Caco-2 (cell line): ENCODE results near the gene NKD2. TPM values are rescaled to one million over a fixed set of nuclear protein-coding genes. Genes with fewer than 3 reads are reported as not detected.

Source experiments
- BruUV-seq: library from RNA; stranded (reverse); fragments of 400-500 nt; replicated peaks from 2 replicates; lab custom pipeline; 2021; lab: Mats Ljungman, UMichigan
- CTCF ChIA-PET: fragments of 300-600 bp; sonication (Branson Sonifier 250); formaldehyde crosslinking; loops from one replicate; lab custom pipeline; 2022; ENCODE audit warnings: antibody characterized with exemption; lab: Charles Lee
- POLR2A ChIA-PET: fragments of 300-600 bp; sonication (Branson Sonifier 250); formaldehyde crosslinking; loops from one replicate; lab custom pipeline; 2022; ENCODE audit warnings: antibody characterized with exemption; lab: Charles Lee
- DNase-seq, 2 experiments: peaks; one replicate each; pipeline versions ENCODE4 v3.0.0 to v3.0.0-alpha.2; 2020 to 2022
- H3K27me3 ChIP-seq: replicated peaks from 2 replicates; pipeline ENCODE4 v1.6.0; 2011; ENCODE audit warnings: low read length; ENCODE audit not compliant: control insufficient read depth, insufficient read depth
- H3K36me3 ChIP-seq: 2 replicates; pipeline ENCODE4 v1.5.1; 2011; ENCODE audit warnings: low read length; ENCODE audit not compliant: control insufficient read depth, insufficient read depth
- H3K4me1 ChIP-seq: fragments of 250-450 bp; sonication (Bioruptor Pico); 2 replicates; pipeline ENCODE4 v1.5.1; 2020; ENCODE audit warnings: mild to moderate bottlenecking
- H3K4me3 ChIP-seq: 2 replicates; pipeline ENCODE4 v1.5.1; 2011; ENCODE audit warnings: low read depth, mild to moderate bottlenecking, control low read depth, low read length
- H3K9me3 ChIP-seq: fragments of 250-450 bp; sonication (Bioruptor Pico); 2 replicates; pipeline ENCODE4 v1.5.1; 2020; ENCODE audit warnings: mild to moderate bottlenecking, moderate library complexity
- H3K27ac Mint-ChIP-seq: one replicate; pipeline ENCODE4 v1.8.0; 2022; ENCODE audit warnings: mixed read lengths; ENCODE audit not compliant: unreplicated experiment
- H3K27me3 Mint-ChIP-seq: one replicate; pipeline ENCODE4 v1.8.0; 2022; ENCODE audit warnings: mixed read lengths; ENCODE audit not compliant: insufficient read depth, unreplicated experiment
- H3K36me3 Mint-ChIP-seq: one replicate; pipeline ENCODE4 v1.8.0; 2022; ENCODE audit warnings: mild to moderate bottlenecking, mixed read lengths; ENCODE audit not compliant: insufficient read depth, unreplicated experiment
- H3K4me1 Mint-ChIP-seq: one replicate; pipeline ENCODE4 v1.8.0; 2022; ENCODE audit warnings: low read depth, mixed read lengths; ENCODE audit not compliant: unreplicated experiment
- H3K4me3 Mint-ChIP-seq: one replicate; pipeline ENCODE4 v1.8.0; 2022; ENCODE audit warnings: mild to moderate bottlenecking, moderate library complexity, mixed read lengths; ENCODE audit not compliant: unreplicated experiment
- H3K9me3 Mint-ChIP-seq: one replicate; pipeline ENCODE4 v1.8.0; 2022; ENCODE audit warnings: mixed read lengths; ENCODE audit not compliant: unreplicated experiment
- CTCF ChIP-seq, 2 experiments: fragments of 200-600 bp in 1 of 2; IDR thresholded peaks; 1 replicate in 1 of 2; 2 replicates in 1 of 2; pipeline versions ENCODE4 v1.5.1 to v1.8.0; 2011 to 2022; ENCODE audit warnings: antibody characterized with exemption in 1 of 2, control low read depth in 1 of 2, inconsistent platforms in 1 of 2, low read depth in 1 of 2, low read length in 1 of 2, mild to moderate bottlenecking in 1 of 2, moderate library complexity in 1 of 2; ENCODE audit not compliant: insufficient read depth in 1 of 2, severe bottlenecking in 1 of 2, unreplicated experiment in 1 of 2
- intact Hi-C: fragments of 100-400 bp; cut with micrococcal nuclease; formaldehyde crosslinking; loops from one replicate; pipeline ENCODE4 v1.10.0; 2022; ENCODE audit not compliant: unreplicated experiment
- total RNA-seq: library from RNA; stranded (reverse); gene quantifications from 2 replicates; pipeline ENCODE4 v1.2.3, GENCODE V29; 2022

The NKD2 gene
- total RNA-seq, 1 experiment from 2014 or later, result 17.7 TPM

DNA sequence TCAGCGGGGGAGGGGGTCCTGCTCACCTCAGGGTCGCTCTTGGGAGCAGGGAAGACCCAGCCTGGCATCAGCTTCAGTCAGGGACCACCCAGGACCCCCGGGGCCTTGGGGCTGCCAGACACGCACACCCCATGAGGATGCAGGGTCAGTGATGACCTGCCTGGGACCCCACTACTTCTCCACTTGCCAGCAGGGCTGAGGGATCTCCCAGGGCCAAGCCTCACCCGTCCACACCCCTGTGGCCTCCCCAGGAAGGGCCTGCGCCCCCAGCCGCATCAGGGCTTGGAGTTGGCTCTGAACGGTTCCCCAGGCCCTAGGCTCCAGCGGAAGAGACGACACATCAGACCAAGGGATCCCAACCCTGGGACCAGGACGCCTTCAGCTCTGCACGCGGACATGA lies 69.6 kb downstream of the NKD2 start:
- CTCF ChIA-PET, result interaction anchor here (0.6 kb wide), 1 partner anchor 27 kb away, joined by 3 read pairs; no protein-coding TSS in a partner anchor
- intact Hi-C loops, result no loop called here
- Histone ChIP-seq H3K4me3 (no peak overlapping the region), H3K27me3 (no peaks in the 10 kb centered on the region), H3K9me3 (no peaks in the 10 kb centered on the region), H3K4me1 (no peaks in the 10 kb centered on the region), H3K36me3 (no peaks in the 10 kb centered on the region; the same call in 1 of the 2 replicates)
- DNase-seq, result no peak
- Mint-ChIP-seq H3K27ac (no peak overlapping the region), H3K4me1 (no peaks in the 10 kb centered on the region), H3K9me3 (no peaks in the 10 kb centered on the region), H3K27me3 (no peaks in the 10 kb centered on the region), H3K4me3 (no peak overlapping the region), H3K36me3 (peaks cover 6% of the 10 kb centered on the region)
- no peak for TF ChIP-seq CTCF (IDR thresholded peaks at IDR 0.05; ENCODE audit: insufficient read depth in 1 of 2, low read depth in 1 of 2, low read length in 1 of 2, severe bottlenecking in 1 of 2, unreplicated experiment in 1 of 2)
- POLR2A ChIA-PET, result no interaction called here
- no TSS peak for BruUV-seq

GRCh38 chr5:1078851-1079250 lies 70.2 kb downstream of the NKD2 start:
- Mint-ChIP-seq H3K27ac (no peak overlapping the region), H3K4me3 (no peak overlapping the region), H3K9me3 (no peaks in the 10 kb centered on the region), H3K4me1 (no peaks in the 10 kb centered on the region), H3K36me3 (peaks cover 1% of the 10 kb centered on the region), H3K27me3 (no peaks in the 10 kb centered on the region)
- no peaks in the 10 kb centered on the region for H3K4me1 ChIP-seq
- DNase-seq, result no peak
- TF ChIP-seq CTCF (IDR thresholded peaks at IDR 0.05; ENCODE audit: insufficient read depth in 1 of 2, low read depth in 1 of 2, low read length in 1 of 2, severe bottlenecking in 1 of 2, unreplicated experiment in 1 of 2), result no peak
- intact Hi-C loops, result no loop called here
- H3K4me3 ChIP-seq, result no peak overlapping the region
- no peaks in the 10 kb centered on the region; the same call in 1 of the 2 replicates for H3K36me3 ChIP-seq
- ChIA-PET CTCF (no interaction called here), POLR2A (no interaction called here)
- no peaks in the 10 kb centered on the region for H3K9me3 ChIP-seq
- no TSS peak for BruUV-seq
- H3K27me3 ChIP-seq, result no peaks in the 10 kb centered on the region

GRCh38 chr5:1079486-1079885 lies 70.9 kb downstream of the NKD2 start:
- CTCF ChIA-PET, result no interaction called here
- Histone ChIP-seq H3K36me3 (no peaks in the 10 kb centered on the region; the same call in 1 of the 2 replicates), H3K9me3 (no peaks in the 10 kb centered on the region), H3K27me3 (no peaks in the 10 kb centered on the region), H3K4me1 (no peaks in the 10 kb centered on the region), H3K4me3 (no peak overlapping the region)
- intact Hi-C loops, result no loop called here
- POLR2A ChIA-PET, result no interaction called here
- Mint-ChIP-seq H3K4me3 (no peak overlapping the region), H3K4me1 (no peaks in the 10 kb centered on the region), H3K27ac (no peak overlapping the region), H3K9me3 (no peaks in the 10 kb centered on the region), H3K27me3 (no peaks in the 10 kb centered on the region), H3K36me3 (no peaks in the 10 kb centered on the region)
- no peak for TF ChIP-seq CTCF (IDR thresholded peaks at IDR 0.05; ENCODE audit: insufficient read depth in 1 of 2, low read depth in 1 of 2, low read length in 1 of 2, severe bottlenecking in 1 of 2, unreplicated experiment in 1 of 2)
- no TSS peak for BruUV-seq
- no peak for DNase-seq
